Mesenchymal stem cell (in vitro differentiated cells and primary cell): ENCODE results near the gene CMKLR1.

Experiments used
- DNase-seq: peaks from one replicate; pipeline ENCODE4 v3.0.0-alpha.2; 2013
- H2AFZ ChIP-seq: one replicate; pipeline ENCODE4 v1.6.1; 2013; ENCODE audit warnings: low read depth, mild to moderate bottlenecking, control low read depth, inconsistent platforms, low read length, moderate library complexity
- H2AK5ac ChIP-seq: 2 replicates; pipeline ENCODE4 v1.6.1; 2013; ENCODE audit warnings: low read length, moderate library complexity, mild to moderate bottlenecking, inconsistent platforms; ENCODE audit not compliant: severe bottlenecking
- H2BK120ac ChIP-seq: one replicate; pipeline ENCODE4 v1.6.1; 2013; ENCODE audit warnings: low read depth, mild to moderate bottlenecking, inconsistent platforms, low read length, moderate library complexity
- H2BK12ac ChIP-seq, 2 experiments: one replicate each; pipeline ENCODE4 v1.6.1; 2013; ENCODE audit warnings: inconsistent platforms in 2 of 2, low read length in 2 of 2, mild to moderate bottlenecking in 2 of 2, moderate library complexity in 2 of 2, control low read depth in 1 of 2
- H2BK15ac ChIP-seq: one replicate; pipeline ENCODE4 v1.6.1; 2013; ENCODE audit warnings: mild to moderate bottlenecking, low read depth, inconsistent platforms; ENCODE audit not compliant: poor library complexity, severe bottlenecking
- H2BK5ac ChIP-seq: 2 replicates; pipeline ENCODE4 v1.6.1; 2013; ENCODE audit warnings: low read depth, mild to moderate bottlenecking, low read length, control low read depth, inconsistent platforms; ENCODE audit not compliant: poor library complexity, severe bottlenecking
- H3K14ac ChIP-seq, 2 experiments: one replicate each; pipeline ENCODE4 v1.6.1; 2013; ENCODE audit warnings: inconsistent platforms in 2 of 2, low read length in 2 of 2, control low read depth in 1 of 2, mild to moderate bottlenecking in 1 of 2, moderate library complexity in 1 of 2
- H3K18ac ChIP-seq, 2 experiments: one replicate each; pipeline ENCODE4 v1.6.1; 2013; ENCODE audit warnings: inconsistent platforms in 2 of 2, low read length in 2 of 2, control low read depth in 1 of 2, low read depth in 1 of 2, mild to moderate bottlenecking in 1 of 2
- H3K23ac ChIP-seq, 2 experiments: one replicate each; pipeline ENCODE4 v1.6.1; 2013; ENCODE audit warnings: inconsistent platforms in 2 of 2, low read length in 2 of 2, mild to moderate bottlenecking in 2 of 2, moderate library complexity in 2 of 2, control low read depth in 1 of 2
- H3K27ac ChIP-seq: 2 replicates; pipeline ENCODE4 v1.5.1; 2013; ENCODE audit warnings: mild to moderate bottlenecking, moderate library complexity, low read length, control low read depth, inconsistent platforms; ENCODE audit not compliant: poor library complexity, severe bottlenecking
- H3K27me3 ChIP-seq, 2 experiments: 2 replicates each; pipeline versions ENCODE4 v1.6.1 to v1.7.0; 2013; ENCODE audit warnings: low read length in 2 of 2, mild to moderate bottlenecking in 2 of 2, moderate library complexity in 2 of 2, control low read depth in 1 of 2, inconsistent platforms in 1 of 2; ENCODE audit not compliant: control insufficient read depth in 1 of 2, insufficient read depth in 1 of 2
- H3K36me3 ChIP-seq, 2 experiments: 2 replicates each; pipeline versions ENCODE4 v1.6.1 to v1.7.0; 2013; ENCODE audit warnings: low read length in 2 of 2, control low read depth in 1 of 2, inconsistent platforms in 1 of 2, low read depth in 1 of 2, mild to moderate bottlenecking in 1 of 2; ENCODE audit not compliant: insufficient read depth in 2 of 2, control insufficient read depth in 1 of 2
- H3K4ac ChIP-seq, 2 experiments: one replicate each; pipeline ENCODE4 v1.6.1; 2013; ENCODE audit warnings: inconsistent platforms in 2 of 2, low read length in 2 of 2, mild to moderate bottlenecking in 2 of 2, moderate library complexity in 2 of 2, control low read depth in 1 of 2, low read depth in 1 of 2
- H3K4me1 ChIP-seq: 2 replicates; pipeline ENCODE4 v1.6.1; 2013; ENCODE audit warnings: low read depth, low read length, control low read depth; ENCODE audit not compliant: control insufficient read depth, insufficient read depth
- H3K4me2 ChIP-seq: 2 replicates; pipeline ENCODE4 v1.6.1; 2013; ENCODE audit warnings: low read length, mild to moderate bottlenecking, inconsistent platforms; ENCODE audit not compliant: poor library complexity, severe bottlenecking
- H3K4me3 ChIP-seq, 2 experiments: 2 replicates each; pipeline versions ENCODE4 v1.5.1 to v1.7.0; 2013; ENCODE audit warnings: low read length in 2 of 2, mild to moderate bottlenecking in 2 of 2, control low read depth in 1 of 2, low read depth in 1 of 2; ENCODE audit not compliant: insufficient read depth in 1 of 2
- H3K79me1 ChIP-seq: replicated peaks from 2 replicates; pipeline ENCODE4 v1.6.1; 2013; ENCODE audit warnings: mild to moderate bottlenecking, control low read depth, low read length, inconsistent platforms; ENCODE audit not compliant: poor library complexity, severe bottlenecking
- H3K9ac ChIP-seq: 2 replicates; pipeline ENCODE4 v1.7.0; 2013; ENCODE audit warnings: mild to moderate bottlenecking, low read length, moderate library complexity
- H3K9me3 ChIP-seq: 2 replicates; pipeline ENCODE4 v1.7.0; 2013; ENCODE audit warnings: mild to moderate bottlenecking, low read length; ENCODE audit not compliant: control insufficient read depth
- H4K8ac ChIP-seq: one replicate; pipeline ENCODE4 v1.6.1; 2013; ENCODE audit warnings: inconsistent platforms, mild to moderate bottlenecking, low read length, moderate library complexity
- H4K91ac ChIP-seq: one replicate; pipeline ENCODE4 v1.6.1; 2013; ENCODE audit warnings: mild to moderate bottlenecking, low read length, inconsistent platforms
- WGBS: methylation state at CpG from one replicate; pipeline ENCODE4 v1.1.7; 2013; ENCODE audit warnings: mixed read lengths; 5-methylcytosine and 5-hydroxymethylcytosine counted together

CMKLR1 gene

GRCh38 chr12:108318472-108319275 is 20.4 kb downstream of the CMKLR1 start:
- no peak overlapping the region for H3K18ac ChIP-seq
- peaks cover 2% of the 10 kb centered on the region for H3K4me1 ChIP-seq
- H3K9me3 ChIP-seq = no peaks in the 10 kb centered on the region
- H2BK12ac ChIP-seq = no peak overlapping the region
- H3K23ac ChIP-seq = no peak overlapping the region
- no peaks in the 10 kb centered on the region for H3K36me3 ChIP-seq
- no peaks in the 10 kb centered on the region for H3K79me1 ChIP-seq
- H4K8ac ChIP-seq = no peak overlapping the region
- H3K4me3 ChIP-seq = no peak overlapping the region
- WGBS = 61% methylated on average over 6 of the region's 6 CpGs
- no peak overlapping the region for H3K27ac ChIP-seq
- no peak overlapping the region for H4K91ac ChIP-seq
- H2BK15ac ChIP-seq = no peak overlapping the region
- no peak for DNase-seq
- H3K27me3 ChIP-seq = peaks cover 0 to 84% of the 10 kb centered on the region in 2 experiments
- no peak overlapping the region for H3K4me2 ChIP-seq
- H2AK5ac ChIP-seq = no peak overlapping the region
- H3K14ac ChIP-seq = no peak overlapping the region
- no peak overlapping the region for H2BK5ac ChIP-seq
- no peak overlapping the region for H2AFZ ChIP-seq
- H3K9ac ChIP-seq = no peak overlapping the region
- no peak overlapping the region for H2BK120ac ChIP-seq
- no peak overlapping the region for H3K4ac ChIP-seq

- no peak overlapping the region for H2BK12ac ChIP-seq
- H4K8ac ChIP-seq = no peak overlapping the region
- H3K4me2 ChIP-seq = no peak overlapping the region
- no peak overlapping the region for H2BK5ac ChIP-seq
- H4K91ac ChIP-seq = no peak overlapping the region
- peaks cover 0 to 76% of the 10 kb centered on the region in 2 experiments for H3K27me3 ChIP-seq
- H2AFZ ChIP-seq = no peak overlapping the region
- no peak overlapping the region for H3K18ac ChIP-seq
- H3K14ac ChIP-seq = no peak overlapping the region
- 41% methylated on average over 3 of the region's 6 CpGs for WGBS
- no peak overlapping the region for H3K4me3 ChIP-seq
- no peak overlapping the region for H2BK15ac ChIP-seq
- H2BK120ac ChIP-seq = no peak overlapping the region
- peaks cover 5% of the 10 kb centered on the region for H3K4me1 ChIP-seq
- H3K9ac ChIP-seq = no peak overlapping the region
- no peak overlapping the region for H3K27ac ChIP-seq
- H3K79me1 ChIP-seq = no peaks in the 10 kb centered on the region
- no peak overlapping the region for H3K23ac ChIP-seq
- H3K9me3 ChIP-seq = no peaks in the 10 kb centered on the region
- H2AK5ac ChIP-seq = no peak overlapping the region
- no peak overlapping the region for H3K4ac ChIP-seq
- H3K36me3 ChIP-seq = no peaks in the 10 kb centered on the region
- no peak for DNase-seq
Measured at GRCh38 chr12:108317308-108318234, 21.5 kb downstream of the CMKLR1 start.

- H2BK12ac ChIP-seq = no peak overlapping the region
- no peak overlapping the region for H3K14ac ChIP-seq
- peaks cover 8% of the 10 kb centered on the region for H3K4me1 ChIP-seq
- H3K4me2 ChIP-seq = no peak overlapping the region
- no peaks in the 10 kb centered on the region for H3K36me3 ChIP-seq
- no peak overlapping the region for H3K9ac ChIP-seq
- no peak overlapping the region for H2AFZ ChIP-seq
- no peak overlapping the region for H4K91ac ChIP-seq
- no peak overlapping the region for H3K27ac ChIP-seq
- no peak overlapping the region for H2BK15ac ChIP-seq
- H3K79me1 ChIP-seq = no peaks in the 10 kb centered on the region
- DNase-seq = no peak
- no peak overlapping the region for H2BK5ac ChIP-seq
- peaks cover 0 to 74% of the 10 kb centered on the region in 2 experiments for H3K27me3 ChIP-seq
- H3K9me3 ChIP-seq = no peaks in the 10 kb centered on the region
- H4K8ac ChIP-seq = no peak overlapping the region
- no peak overlapping the region for H2BK120ac ChIP-seq
- no peak overlapping the region for H3K18ac ChIP-seq
- no peak overlapping the region for H3K23ac ChIP-seq
- WGBS = 26% methylated on average over 10 of the region's 12 CpGs
- no peak overlapping the region for H3K4me3 ChIP-seq
- no peak overlapping the region for H3K4ac ChIP-seq
- no peak overlapping the region for H2AK5ac ChIP-seq
Measured at GRCh38 chr12:108316176-108317086, 22.7 kb downstream of the CMKLR1 start.
